Upper lobe of right lung (tissue), 1 donor: ENCODE results near the gene SRR. TPM values are rescaled to one million over a fixed set of nuclear protein-coding genes. Genes with fewer than 3 reads are reported as not detected.

Experiments
- ATAC-seq: fragments of 200-7000 bp; cut with Tn5 transposase; one replicate; pipeline ENCODE4 v1.9.1; 2020; ENCODE audit warnings: mild to moderate bottlenecking, moderate library complexity
- DNase-seq: peaks from one replicate; pipeline ENCODE4 v3.0.0-alpha.2; 2020
- H3K27ac ChIP-seq: fragments of 200-600 bp; one replicate; pipeline ENCODE4 v1.8.0; 2022
- H3K27me3 ChIP-seq: fragments of 200-600 bp; one replicate; pipeline ENCODE4 v1.8.0; 2022; ENCODE audit warnings: mild to moderate bottlenecking
- H3K36me3 ChIP-seq: fragments of 200-600 bp; one replicate; pipeline ENCODE4 v1.8.0; 2022
- H3K4me1 ChIP-seq: fragments of 200-600 bp; one replicate; pipeline ENCODE4 v1.8.0; 2022
- H3K4me3 ChIP-seq: fragments of 200-600 bp; one replicate; pipeline ENCODE4 v1.8.0; 2022; ENCODE audit warnings: mild to moderate bottlenecking
- H3K9me3 ChIP-seq: fragments of 200-600 bp; one replicate; pipeline ENCODE4 v1.8.0; 2022
- CTCF ChIP-seq: fragments of 200-600 bp; IDR thresholded peaks from one replicate; pipeline ENCODE4 v1.8.0; 2022; ENCODE audit warnings: antibody characterized with exemption
- intact Hi-C: fragments of 100-400 bp; cut with DNase I; formaldehyde crosslinking; loops from one replicate; pipeline ENCODE4 v1.11.0; 2022
- total RNA-seq: library from RNA; stranded (reverse); fragmentation: NEBNext Ultra II Directional; extraction: Animal tissue kit (Norgen Biotek cat#: 25700); gene quantifications from one replicate; pipeline ENCODE4 v1.2.1, GENCODE V29; 2021
- donor health status: DM: no; HTN: yes; CAD: no; lungs with severe emphysema.

SRR gene
- total RNA-seq, 1 donor from 2014 or later, result 6.3 TPM

GRCh38 chr17:2372681-2373080 is 68.9 kb downstream of the SRR start:
- intact Hi-C loops, result no loop called here
- Histone ChIP-seq H3K9me3 (no peaks in the 10 kb centered on the region), H3K27ac (no peak overlapping the region), H3K4me1 (no peaks in the 10 kb centered on the region), H3K36me3 (peaks cover 53% of the 10 kb centered on the region), H3K27me3 (no peaks in the 10 kb centered on the region), H3K4me3 (no peak overlapping the region)
- ATAC-seq (no peak), DNase-seq (no peak)
- TF ChIP-seq CTCF, result no peak

- Histone ChIP-seq H3K4me3 (no peak overlapping the region), H3K27ac (no peak overlapping the region), H3K27me3 (no peaks in the 10 kb centered on the region), H3K36me3 (peaks cover 58% of the 10 kb centered on the region), H3K9me3 (no peaks in the 10 kb centered on the region), H3K4me1 (no peaks in the 10 kb centered on the region)
- no peak for TF ChIP-seq CTCF
- DNase-seq (no peak), ATAC-seq (no peak)
- intact Hi-C loops, result no loop called here
Observed at GRCh38 chr17:2373179-2373578, 69.4 kb downstream of the SRR start.

Other genes with a start within 250 kb of the SRR start
- 20.8 TPM for gene HIC1, start 248.8 kb upstream of the SRR start, total RNA-seq
- 28.8 TPM for gene SMG6, start 165 bp upstream of the SRR start, total RNA-seq
- gene TSR1, start 32.5 kb downstream of the SRR start, total RNA-seq, result 17.7 TPM
- 55.0 TPM for gene SGSM2, start 33.6 kb downstream of the SRR start, total RNA-seq
- 32.7 TPM for gene MNT, start 97.1 kb downstream of the SRR start, total RNA-seq
- 30.0 TPM for gene METTL16, start 207.9 kb downstream of the SRR start, total RNA-seq